Endodermal cell (in vitro differentiated cells): ENCODE measurements around the gene GHRH. TPM values are rescaled to one million over a fixed set of nuclear protein-coding genes. Genes with fewer than 3 reads are reported as not detected.

Source experiments
- DNase-seq: peaks from one replicate; pipeline ENCODE4 v3.0.0-alpha.2; 2017
- H3K27ac ChIP-seq: 2 replicates; pipeline ENCODE4 v1.5.1; 2013; ENCODE audit warnings: mild to moderate bottlenecking, low read depth, low read length, moderate library complexity
- H3K27me3 ChIP-seq: 2 replicates; pipeline ENCODE4 v1.6.1; 2013; ENCODE audit warnings: mild to moderate bottlenecking, low read length, moderate library complexity; ENCODE audit not compliant: insufficient read depth, control insufficient read depth, poor library complexity, severe bottlenecking
- H3K36me3 ChIP-seq: 2 replicates; pipeline ENCODE4 v1.7.0; 2013; ENCODE audit warnings: mild to moderate bottlenecking, low read length, moderate library complexity; ENCODE audit not compliant: control insufficient read depth, insufficient read depth
- H3K4me1 ChIP-seq: one replicate; pipeline ENCODE4 v1.7.0; 2013; ENCODE audit warnings: low read length; ENCODE audit not compliant: control insufficient read depth, insufficient read depth
- H3K4me3 ChIP-seq: 2 replicates; pipeline ENCODE4 v1.5.1; 2013; ENCODE audit warnings: mild to moderate bottlenecking, low read length, moderate library complexity
- H3K9ac ChIP-seq: 2 replicates; pipeline ENCODE4 v1.6.1; 2013; ENCODE audit warnings: mild to moderate bottlenecking, low read length, moderate library complexity; ENCODE audit not compliant: poor library complexity, severe bottlenecking; ENCODE audit errors: extremely low read depth
- H3K9me3 ChIP-seq: 2 replicates; pipeline ENCODE4 v1.6.1; 2013; ENCODE audit warnings: mild to moderate bottlenecking, low read length, moderate library complexity; ENCODE audit not compliant: control insufficient read depth
- H3K27ac Mint-ChIP-seq: 2 replicates; pipeline ENCODE4 v1.8.0; 2020; ENCODE audit warnings: mixed read lengths
- H3K27me3 Mint-ChIP-seq: 2 replicates; pipeline ENCODE4 v1.8.0; 2021; ENCODE audit warnings: mild to moderate bottlenecking, mixed read lengths; ENCODE audit not compliant: insufficient read depth
- H3K36me3 Mint-ChIP-seq: 2 replicates; pipeline ENCODE4 v1.8.0; 2020; ENCODE audit warnings: low read depth, mixed read lengths
- H3K4me1 Mint-ChIP-seq: 2 replicates; pipeline ENCODE4 v1.8.0; 2020; ENCODE audit warnings: mixed read lengths
- H3K4me3 Mint-ChIP-seq: 2 replicates; pipeline ENCODE4 v1.8.0; 2020; ENCODE audit warnings: mild to moderate bottlenecking, moderate library complexity, mixed read lengths
- H3K9me3 Mint-ChIP-seq: 2 replicates; pipeline ENCODE4 v1.8.0; 2020; ENCODE audit warnings: mild to moderate bottlenecking, mixed read lengths
- whole genome bisulfite sequencing, 2 experiments: methylation state at CpG; one replicate each; pipeline versions ENCODE4 v1.1.5 to v1.1.7; 2013; ENCODE audit warnings: missing lambda C conversion rate in 2 of 2, mixed read lengths in 1 of 2; ENCODE audit not compliant: insufficient coverage in 1 of 2, insufficient read length in 1 of 2; 5-methylcytosine and 5-hydroxymethylcytosine counted together
- total RNA-seq, 2 donors: library from RNA; stranded (reverse); fragmentation: NEBNext Ultra II Directional in 1 of 2; extraction: Animal tissue kit (Norgen Biotek cat#: 25700) in 1 of 2; gene quantifications; 2 replicates in 1 of 2; 3 replicates in 1 of 2; pipeline ENCODE4 v1.2.1, GENCODE V29; 2021
- TF ChIP-seq, protein P1 (sequence below): fragments of 200-600 bp; sonication (generic); conservative IDR thresholded peaks from 2 replicates; pipeline ENCODE4 v1.5.0; 2021; ENCODE audit warnings: antibody characterized with exemption, mild to moderate bottlenecking

Gene GHRH
- total RNA-seq, 2 donors from 2014 or later: not detected

DNA sequence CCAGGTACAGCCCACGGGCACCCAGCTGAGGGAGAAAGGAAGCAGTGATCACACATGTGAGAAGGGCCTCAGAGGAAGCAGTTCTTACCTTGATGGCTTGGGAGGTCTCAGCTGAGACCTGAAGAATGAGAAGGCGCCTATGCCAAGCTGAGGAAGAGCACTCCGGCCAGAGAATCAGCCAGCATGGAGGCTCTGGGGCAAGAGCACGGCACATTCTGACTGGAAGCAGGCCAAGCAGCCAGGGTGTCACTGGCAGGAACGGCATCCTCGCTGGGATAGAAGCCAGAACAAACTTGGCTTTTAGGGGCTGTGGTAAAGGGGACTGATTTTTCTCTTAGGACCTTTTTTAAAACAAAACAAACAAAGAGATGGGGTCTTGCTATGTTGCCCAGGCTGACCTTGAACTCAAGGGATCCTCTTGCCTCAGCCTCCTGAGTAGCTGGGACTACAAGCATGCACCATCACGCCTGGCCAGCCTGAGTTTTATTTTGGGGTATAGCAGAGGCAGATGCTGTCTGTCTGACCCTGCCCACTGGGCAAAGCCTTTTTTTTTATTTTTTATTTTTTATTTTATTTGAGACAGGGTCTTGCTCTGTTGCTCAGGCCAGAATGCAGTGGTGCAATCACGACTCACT, 17.6 kb downstream of the GHRH start:
- 96 to 100% methylated on average over 5 to 8 of the region's 8 CpGs for WGBS, 2 experiments
- peaks cover 52% of the 10 kb centered on the region for H3K36me3 Mint-ChIP-seq
- DNase-seq: no peak
- no peaks in the 10 kb centered on the region for H3K9me3 Mint-ChIP-seq
- Histone ChIP-seq H3K4me1 (peaks cover 3% of the 10 kb centered on the region), H3K9me3 (no peaks in the 10 kb centered on the region), H3K4me3 (no peak overlapping the region), H3K27me3 (no peaks in the 10 kb centered on the region), H3K9ac (no peak overlapping the region), H3K36me3 (peaks cover 56% of the 10 kb centered on the region), H3K27ac (peak overlapping the region; percentile 93)
- H3K4me1 Mint-ChIP-seq: peaks cover 16% of the 10 kb centered on the region
- H3K27me3 Mint-ChIP-seq: no peaks in the 10 kb centered on the region
- H3K27ac Mint-ChIP-seq: no peak overlapping the region
- TF ChIP-seq, protein P1, sequence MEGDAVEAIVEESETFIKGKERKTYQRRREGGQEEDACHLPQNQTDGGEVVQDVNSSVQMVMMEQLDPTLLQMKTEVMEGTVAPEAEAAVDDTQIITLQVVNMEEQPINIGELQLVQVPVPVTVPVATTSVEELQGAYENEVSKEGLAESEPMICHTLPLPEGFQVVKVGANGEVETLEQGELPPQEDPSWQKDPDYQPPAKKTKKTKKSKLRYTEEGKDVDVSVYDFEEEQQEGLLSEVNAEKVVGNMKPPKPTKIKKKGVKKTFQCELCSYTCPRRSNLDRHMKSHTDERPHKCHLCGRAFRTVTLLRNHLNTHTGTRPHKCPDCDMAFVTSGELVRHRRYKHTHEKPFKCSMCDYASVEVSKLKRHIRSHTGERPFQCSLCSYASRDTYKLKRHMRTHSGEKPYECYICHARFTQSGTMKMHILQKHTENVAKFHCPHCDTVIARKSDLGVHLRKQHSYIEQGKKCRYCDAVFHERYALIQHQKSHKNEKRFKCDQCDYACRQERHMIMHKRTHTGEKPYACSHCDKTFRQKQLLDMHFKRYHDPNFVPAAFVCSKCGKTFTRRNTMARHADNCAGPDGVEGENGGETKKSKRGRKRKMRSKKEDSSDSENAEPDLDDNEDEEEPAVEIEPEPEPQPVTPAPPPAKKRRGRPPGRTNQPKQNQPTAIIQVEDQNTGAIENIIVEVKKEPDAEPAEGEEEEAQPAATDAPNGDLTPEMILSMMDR: no peak
- no peak overlapping the region for H3K4me3 Mint-ChIP-seq

DNA sequence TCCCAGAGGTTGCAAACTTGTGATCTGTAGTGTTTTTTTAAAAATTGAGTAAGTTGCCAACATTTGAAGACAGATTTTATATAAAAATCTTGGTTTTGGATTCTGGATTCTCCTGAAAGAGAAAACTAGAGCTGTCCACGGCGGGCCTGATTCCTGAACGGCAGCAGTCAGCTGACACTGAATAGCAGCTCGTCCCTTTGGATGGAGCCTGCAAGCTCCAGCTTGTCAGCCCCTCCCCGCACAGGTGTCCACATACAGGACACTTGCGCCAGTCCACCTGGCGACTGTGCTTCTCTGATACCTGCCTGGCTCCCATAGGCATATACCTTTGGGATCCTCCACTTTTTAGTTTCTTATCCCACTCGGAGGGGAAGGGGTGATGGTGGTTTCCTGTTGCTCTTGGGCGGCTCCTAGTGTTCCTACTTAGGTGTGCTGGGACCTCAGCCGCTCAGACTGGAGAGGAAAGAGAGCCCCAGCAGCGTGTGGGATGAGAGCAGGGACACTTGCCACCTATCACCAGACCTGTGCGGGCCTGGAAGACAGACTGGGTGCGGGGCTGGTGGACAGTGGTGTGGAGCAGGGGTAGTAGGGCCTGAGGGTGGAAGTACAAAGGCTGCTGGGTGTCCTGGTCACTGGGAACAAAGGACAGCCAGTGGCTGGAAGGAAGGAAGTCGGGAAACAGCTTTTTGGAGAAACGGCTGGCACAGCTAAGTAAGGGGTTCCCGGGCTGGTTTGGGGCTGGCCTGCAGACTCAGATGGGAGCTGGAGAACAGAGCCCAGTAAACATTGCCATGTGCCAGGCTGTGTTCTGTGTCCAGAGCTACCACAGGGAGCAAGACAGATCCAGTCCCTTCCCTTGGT, 18.3 kb downstream of the GHRH start:
- Histone ChIP-seq H3K27me3 (no peaks in the 10 kb centered on the region), H3K9ac (no peak overlapping the region), H3K27ac (peak overlapping the region; percentile 21), H3K9me3 (no peaks in the 10 kb centered on the region), H3K36me3 (peaks cover 63% of the 10 kb centered on the region), H3K4me1 (peaks cover 3% of the 10 kb centered on the region), H3K4me3 (no peak overlapping the region)
- Mint-ChIP-seq H3K36me3 (peaks cover 59% of the 10 kb centered on the region), H3K27ac (peak overlapping the region; percentile 65), H3K27me3 (no peaks in the 10 kb centered on the region), H3K9me3 (no peaks in the 10 kb centered on the region), H3K4me1 (peaks cover 16% of the 10 kb centered on the region), H3K4me3 (no peak overlapping the region)
- peak; percentile 77 for DNase-seq
- 91 to 92% methylated on average over 11 to 16 of the region's 16 CpGs for WGBS, 2 experiments
- TF ChIP-seq, protein P1: peak; percentile 69

DNA sequence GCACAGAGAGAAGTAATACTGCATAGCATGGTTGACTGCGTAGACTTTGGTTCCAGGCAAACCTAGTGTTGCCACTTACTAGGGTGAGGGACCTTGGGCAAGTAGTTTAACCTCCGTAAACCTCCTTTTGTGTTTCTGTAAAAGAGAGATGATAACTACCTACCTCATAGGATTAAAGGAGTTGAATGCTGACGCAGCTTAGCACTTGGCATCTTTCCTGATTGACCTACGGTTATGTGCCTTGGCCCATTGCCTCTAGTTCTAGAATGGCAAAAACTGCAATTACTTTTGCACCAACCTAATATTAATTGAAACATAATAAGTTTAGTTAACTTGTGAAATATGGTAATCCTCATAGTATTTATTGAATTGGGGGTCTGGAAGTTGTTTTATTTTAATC, 19.1 kb downstream of the GHRH start:
- H3K4me1 ChIP-seq: peaks cover 3% of the 10 kb centered on the region
- H3K9ac ChIP-seq: no peak overlapping the region
- Mint-ChIP-seq H3K36me3 (peaks cover 63% of the 10 kb centered on the region), H3K27me3 (no peaks in the 10 kb centered on the region), H3K9me3 (no peaks in the 10 kb centered on the region), H3K4me1 (peaks cover 16% of the 10 kb centered on the region), H3K4me3 (no peak overlapping the region), H3K27ac (no peak overlapping the region)
- DNase-seq: no peak
- TF ChIP-seq, protein P1: no peak
- H3K9me3 ChIP-seq: no peaks in the 10 kb centered on the region
- 96 to 100% methylated on average over 2 to 4 of the region's 4 CpGs for WGBS, 2 experiments
- peaks cover 71% of the 10 kb centered on the region for H3K36me3 ChIP-seq
- no peak overlapping the region for H3K27ac ChIP-seq
- no peaks in the 10 kb centered on the region for H3K27me3 ChIP-seq
- no peak overlapping the region for H3K4me3 ChIP-seq
